ENCODE results near the gene DSE.

GRCh38 chr6:116369540-116369939 is 1.2 kb upstream of the DSE start:
- TF ChIP-seq CTCF (IDR thresholded peaks at IDR 0.05) = no peak
- no peak for TF ChIP-seq POLR2A (IDR thresholded peaks at IDR 0.05)
